ENCODE data around the gene NEURL1B.

DNA sequence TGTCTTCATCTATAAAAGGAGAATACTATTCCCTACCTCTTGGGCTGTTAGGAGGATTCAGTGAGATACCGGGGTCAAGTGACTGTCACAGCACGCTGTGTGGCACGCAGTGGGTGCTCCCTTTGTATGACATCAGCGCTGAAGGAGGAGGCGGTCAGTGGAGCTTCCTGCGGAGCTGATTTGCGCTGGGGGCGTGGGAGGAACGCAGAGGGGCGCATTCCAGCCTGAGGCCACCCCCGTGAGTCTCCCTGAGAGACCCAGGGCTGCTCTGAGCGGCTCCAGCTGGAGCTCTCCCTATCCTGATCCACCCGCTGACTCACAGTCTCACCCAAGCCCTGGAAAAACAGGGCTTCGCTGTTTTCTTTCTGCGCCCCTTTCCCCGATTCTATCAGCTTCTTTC lies 24.3 kb upstream of the NEURL1B start:
- no peak for TF ChIP-seq EZH2 (IDR thresholded peaks at IDR 0.05; ENCODE audit: insufficient read depth, poor library complexity, severe bottlenecking)
- TF ChIP-seq EZH2phosphoT487 (IDR thresholded peaks at IDR 0.05; ENCODE audit: insufficient read depth, low read depth), result no peak
